Astrocyte (in vitro differentiated cells and primary cell): ENCODE measurements around the gene MAGI1. TPM values are rescaled to one million over a fixed set of nuclear protein-coding genes. Genes with fewer than 3 reads are reported as not detected.
A peak's percentile ranks its signal among the peaks of the same experiment; 100 is the strongest.

Experiments used
- DNase-seq: peaks from one replicate; pipeline ENCODE4 v3.0.0-alpha.2; 2010; ENCODE audit warnings: low read depth
- FAIRE-seq: peaks from 2 replicates; lab custom pipeline; 2011; peaks lifted over from hg19 to GRCh38; lab: Jason Lieb, UNC
- H2AFZ ChIP-seq: 2 replicates; pipeline ENCODE4 v1.6.0; 2012; ENCODE audit warnings: low read depth, low read length, inconsistent platforms
- H3K27ac ChIP-seq: 2 replicates; pipeline ENCODE4 v1.5.1; 2011; ENCODE audit warnings: low read depth, low read length, inconsistent platforms
- H3K27me3 ChIP-seq: 2 replicates; pipeline ENCODE4 v1.6.0; 2011; ENCODE audit warnings: low read length, inconsistent platforms; ENCODE audit not compliant: insufficient read depth
- H3K36me3 ChIP-seq: 2 replicates; pipeline ENCODE4 v1.5.1; 2011; ENCODE audit warnings: low read length, inconsistent platforms; ENCODE audit not compliant: insufficient read depth
- H3K4me1 ChIP-seq: 2 replicates; pipeline ENCODE4 v1.5.1; 2011; ENCODE audit warnings: low read length, inconsistent platforms; ENCODE audit not compliant: insufficient read depth
- H3K4me2 ChIP-seq: 2 replicates; pipeline ENCODE4 v1.6.0; 2012; ENCODE audit warnings: low read length, inconsistent platforms
- H3K4me3 ChIP-seq: 2 replicates; pipeline ENCODE4 v1.5.1; 2011; ENCODE audit warnings: low read depth, mild to moderate bottlenecking, low read length, inconsistent platforms; ENCODE audit not compliant: insufficient read depth
- H3K79me2 ChIP-seq: 2 replicates; pipeline ENCODE4 v1.6.0; 2012; ENCODE audit warnings: mild to moderate bottlenecking, low read length, inconsistent platforms; ENCODE audit not compliant: insufficient read depth
- H3K9ac ChIP-seq: 2 replicates; pipeline ENCODE4 v1.6.0; 2012; ENCODE audit warnings: mild to moderate bottlenecking, low read length, inconsistent platforms
- H3K9me3 ChIP-seq: 2 replicates; pipeline ENCODE4 v1.5.1; 2012; ENCODE audit warnings: low read depth, mild to moderate bottlenecking, low read length, inconsistent platforms; ENCODE audit not compliant: insufficient read depth
- H4K20me1 ChIP-seq: 2 replicates; pipeline ENCODE4 v1.6.0; 2012; ENCODE audit warnings: low read length, inconsistent platforms; ENCODE audit not compliant: insufficient read depth
- H3K27ac Mint-ChIP-seq: one replicate; pipeline ENCODE4 v1.8.0; 2021; ENCODE audit warnings: mild to moderate bottlenecking, mixed read lengths; ENCODE audit not compliant: unreplicated experiment
- H3K27me3 Mint-ChIP-seq: one replicate; pipeline ENCODE4 v1.8.0; 2021; ENCODE audit warnings: low read depth, mixed read lengths; ENCODE audit not compliant: unreplicated experiment
- H3K36me3 Mint-ChIP-seq: one replicate; pipeline ENCODE4 v1.8.0; 2021; ENCODE audit warnings: low read depth, mixed read lengths; ENCODE audit not compliant: unreplicated experiment
- H3K4me1 Mint-ChIP-seq: one replicate; pipeline ENCODE4 v1.8.0; 2021; ENCODE audit warnings: low read depth, mixed read lengths; ENCODE audit not compliant: unreplicated experiment
- H3K4me3 Mint-ChIP-seq: one replicate; pipeline ENCODE4 v1.8.0; 2021; ENCODE audit warnings: mild to moderate bottlenecking, moderate library complexity, mixed read lengths; ENCODE audit not compliant: unreplicated experiment
- H3K9me3 Mint-ChIP-seq: one replicate; pipeline ENCODE4 v1.8.0; 2021; ENCODE audit warnings: mild to moderate bottlenecking, mixed read lengths; ENCODE audit not compliant: unreplicated experiment
- CTCF ChIP-seq: IDR thresholded peaks from 2 replicates; pipeline ENCODE4 v1.5.1; 2011; ENCODE audit warnings: low read depth, mild to moderate bottlenecking, inconsistent platforms, low read length, moderate library complexity; ENCODE audit not compliant: insufficient read depth
- EZH2 ChIP-seq: IDR thresholded peaks from 2 replicates; pipeline ENCODE4 v1.6.1; 2012; ENCODE audit warnings: mild to moderate bottlenecking, low read length, inconsistent platforms; ENCODE audit not compliant: insufficient read depth
- total RNA-seq: library from RNA; stranded (reverse); gene quantifications from 2 replicates; pipeline ENCODE4 v1.2.1, GENCODE V29; 2021

The MAGI1 gene
- total RNA-seq, 1 donor from 2014 or later: 31.8 TPM

- Histone ChIP-seq H4K20me1 (peaks cover 9% of the 10 kb centered on the region), H3K4me2 (no peak overlapping the region)
Observed at GRCh38 chr3:65664446-65664845, 374.3 kb downstream of the MAGI1 start.

GRCh38 chr3:65662095-65662494, 376.6 kb downstream of the MAGI1 start:
- H3K9me3 ChIP-seq: no peaks in the 10 kb centered on the region
- Mint-ChIP-seq H3K4me1 (peaks cover 25% of the 10 kb centered on the region), H3K9me3 (no peaks in the 10 kb centered on the region), H3K36me3 (no peaks in the 10 kb centered on the region), H3K27me3 (no peaks in the 10 kb centered on the region), H3K4me3 (no peak overlapping the region), H3K27ac (no peak overlapping the region)
- H3K27ac ChIP-seq: no peak overlapping the region
- H3K27me3 ChIP-seq: no peaks in the 10 kb centered on the region
- no peaks in the 10 kb centered on the region for H3K79me2 ChIP-seq
- no peak overlapping the region for H3K4me2 ChIP-seq
- H2AFZ ChIP-seq: no peak overlapping the region
- no peak overlapping the region for H3K4me3 ChIP-seq
- no peak overlapping the region for H3K9ac ChIP-seq
- H3K36me3 ChIP-seq: no peaks in the 10 kb centered on the region
- H3K4me1 ChIP-seq: no peaks in the 10 kb centered on the region
- no peak for TF ChIP-seq CTCF
- no peak for TF ChIP-seq EZH2
- peaks cover 10% of the 10 kb centered on the region for H4K20me1 ChIP-seq
- FAIRE-seq (no peak), DNase-seq (no peak)

More at GRCh38 chr3:65664446-65664845, 374.3 kb downstream of the MAGI1 start:
- H3K27me3 ChIP-seq: no peaks in the 10 kb centered on the region
- H3K9me3 Mint-ChIP-seq: no peaks in the 10 kb centered on the region
- FAIRE-seq (no peak), DNase-seq (peak; percentile 39)
- no peak overlapping the region for H3K27ac ChIP-seq
- TF ChIP-seq EZH2: no peak
- no peaks in the 10 kb centered on the region for H3K27me3 Mint-ChIP-seq
- no peak overlapping the region for H2AFZ ChIP-seq
- no peaks in the 10 kb centered on the region for H3K4me1 ChIP-seq
- H3K27ac Mint-ChIP-seq: no peak overlapping the region
- H3K4me1 Mint-ChIP-seq: peaks cover 31% of the 10 kb centered on the region
- no peak overlapping the region for H3K4me3 ChIP-seq
- no peak overlapping the region for H3K4me3 Mint-ChIP-seq
- no peaks in the 10 kb centered on the region for H3K36me3 Mint-ChIP-seq
- no peaks in the 10 kb centered on the region for H3K9me3 ChIP-seq
- H3K9ac ChIP-seq: no peak overlapping the region
- H3K36me3 ChIP-seq: no peaks in the 10 kb centered on the region
- no peaks in the 10 kb centered on the region for H3K79me2 ChIP-seq

- Histone ChIP-seq H3K9me3 (no peaks in the 10 kb centered on the region), H3K27ac (no peak overlapping the region), H4K20me1 (peaks cover 4% of the 10 kb centered on the region), H3K79me2 (no peaks in the 10 kb centered on the region), H3K4me1 (no peaks in the 10 kb centered on the region), H2AFZ (no peak overlapping the region), H3K36me3 (no peaks in the 10 kb centered on the region), H3K27me3 (no peaks in the 10 kb centered on the region), H3K9ac (no peak overlapping the region), H3K4me3 (no peak overlapping the region), H3K4me2 (no peak overlapping the region)
- H3K4me1 Mint-ChIP-seq: peaks cover 12% of the 10 kb centered on the region
- H3K27me3 Mint-ChIP-seq: no peaks in the 10 kb centered on the region
- TF ChIP-seq CTCF: no peak
- TF ChIP-seq EZH2: no peak
- no peak overlapping the region for H3K27ac Mint-ChIP-seq
- H3K9me3 Mint-ChIP-seq: no peaks in the 10 kb centered on the region
- no peaks in the 10 kb centered on the region for H3K36me3 Mint-ChIP-seq
- FAIRE-seq (no peak), DNase-seq (no peak)
- H3K4me3 Mint-ChIP-seq: no peak overlapping the region
Observed at GRCh38 chr3:65660000-65660598, 378.6 kb downstream of the MAGI1 start.
